GM23248 (cell line): ENCODE data around the gene ATP2A2.

Source experiments
- EZH2 ChIP-seq: fragments of 200-600 bp; sonication (generic); IDR thresholded peaks from 2 replicates; pipeline ENCODE4 v1.6.1; 2018; ENCODE audit warnings: antibody characterized with exemption, mild to moderate bottlenecking; ENCODE audit not compliant: insufficient read depth, poor library complexity, severe bottlenecking
- EZH2phosphoT487 ChIP-seq: fragments of 200-600 bp; sonication (generic); IDR thresholded peaks from 2 replicates; pipeline ENCODE4 v1.6.1; 2018; ENCODE audit warnings: antibody characterized with exemption, moderate library complexity, mild to moderate bottlenecking, low read depth; ENCODE audit not compliant: insufficient read depth

- TF ChIP-seq EZH2: no peak
- TF ChIP-seq EZH2phosphoT487: no peak
Measured at GRCh38 chr12:110246636-110247339, 34.3 kb upstream of the ATP2A2 start.
